GM06990 (cell line): ENCODE data around the gene PON2.

Experiments used
- DNase-seq: peaks from one replicate; pipeline ENCODE4 v3.0.0-alpha.2; 2011; ENCODE audit not compliant: insufficient read length; ENCODE audit errors: extremely low read depth
- H3K27me3 ChIP-seq: replicated peaks from 2 replicates; pipeline ENCODE4 v1.6.0; 2011; ENCODE audit warnings: low read length; ENCODE audit not compliant: control insufficient read depth, insufficient read depth
- H3K36me3 ChIP-seq: 2 replicates; pipeline ENCODE4 v1.5.1; 2011; ENCODE audit warnings: low read length; ENCODE audit not compliant: control insufficient read depth, insufficient read depth
- H3K4me3 ChIP-seq: replicated peaks from 2 replicates; pipeline ENCODE4 v1.5.1; 2011; ENCODE audit warnings: low read depth, mild to moderate bottlenecking, control low read depth, low read length
- CTCF ChIP-seq: IDR thresholded peaks from 2 replicates; pipeline ENCODE4 v1.5.1; 2011; ENCODE audit warnings: low read length, control low read depth, mild to moderate bottlenecking, inconsistent platforms; ENCODE audit not compliant: insufficient read depth, poor library complexity, severe bottlenecking

The PON2 gene

DNA sequence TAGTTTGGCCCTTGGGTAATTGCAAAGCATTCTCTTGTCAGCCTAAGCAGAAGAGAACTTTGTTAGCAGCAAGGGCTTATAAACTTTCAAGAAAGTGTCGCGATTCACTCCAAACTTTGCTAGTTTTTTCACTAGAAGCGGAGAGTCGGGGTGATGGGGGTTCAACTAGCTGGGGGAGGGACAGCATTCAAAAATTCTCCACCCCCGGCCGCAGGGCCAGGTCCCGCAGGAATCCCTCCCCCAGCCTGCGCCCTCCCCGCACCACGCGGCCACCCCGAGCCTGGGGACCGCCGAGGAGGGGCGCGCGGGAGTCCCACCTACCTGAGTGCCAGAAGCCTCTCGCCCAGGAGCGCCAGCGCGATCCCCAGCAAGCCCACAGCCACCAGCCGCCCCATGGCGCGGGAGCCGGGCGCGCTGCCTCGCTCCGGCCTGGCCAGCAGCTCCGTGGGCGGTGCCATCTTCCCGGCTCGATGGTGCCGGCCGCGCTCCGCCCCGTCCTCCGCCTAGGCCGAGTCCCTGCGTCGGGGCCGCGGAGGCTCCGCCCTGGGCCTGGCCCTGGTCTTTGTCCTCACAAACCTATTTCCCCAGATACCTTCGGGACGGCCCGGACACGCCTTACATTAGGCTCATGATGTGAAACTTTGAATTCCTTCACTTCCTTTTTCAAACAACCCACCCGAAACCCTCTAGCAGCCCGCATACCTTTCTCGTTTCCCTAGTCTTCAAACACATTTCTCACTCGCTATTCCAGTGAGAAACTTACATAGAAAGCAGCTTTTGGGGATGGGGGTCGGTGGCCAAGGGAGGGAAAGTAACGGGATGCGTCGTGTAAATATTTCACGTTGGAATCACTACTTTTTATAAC is at the start of gene PON2:
Gene PON2, minus strand, starts transcription at position 472 of the 865 bp plus-strand sequence. Its CDS starts 77 bp downstream, at position 395.
- DNase-seq, result peak; percentile 88
- H3K4me3 ChIP-seq, result peak within 1 kb of the TSS; percentile 54
- no peaks in the 10 kb centered on the region for H3K36me3 ChIP-seq
- TF ChIP-seq CTCF, result no peak
- H3K27me3 ChIP-seq, result no peaks in the 10 kb centered on the region

GRCh38 chr7:95482424-95482823 is 47.6 kb upstream of the PON2 start:
- TF ChIP-seq CTCF, result no peak
- no peaks in the 10 kb centered on the region for H3K27me3 ChIP-seq
- DNase-seq, result no peak
- H3K36me3 ChIP-seq, result no peaks in the 10 kb centered on the region
- no peak overlapping the region for H3K4me3 ChIP-seq

DNA sequence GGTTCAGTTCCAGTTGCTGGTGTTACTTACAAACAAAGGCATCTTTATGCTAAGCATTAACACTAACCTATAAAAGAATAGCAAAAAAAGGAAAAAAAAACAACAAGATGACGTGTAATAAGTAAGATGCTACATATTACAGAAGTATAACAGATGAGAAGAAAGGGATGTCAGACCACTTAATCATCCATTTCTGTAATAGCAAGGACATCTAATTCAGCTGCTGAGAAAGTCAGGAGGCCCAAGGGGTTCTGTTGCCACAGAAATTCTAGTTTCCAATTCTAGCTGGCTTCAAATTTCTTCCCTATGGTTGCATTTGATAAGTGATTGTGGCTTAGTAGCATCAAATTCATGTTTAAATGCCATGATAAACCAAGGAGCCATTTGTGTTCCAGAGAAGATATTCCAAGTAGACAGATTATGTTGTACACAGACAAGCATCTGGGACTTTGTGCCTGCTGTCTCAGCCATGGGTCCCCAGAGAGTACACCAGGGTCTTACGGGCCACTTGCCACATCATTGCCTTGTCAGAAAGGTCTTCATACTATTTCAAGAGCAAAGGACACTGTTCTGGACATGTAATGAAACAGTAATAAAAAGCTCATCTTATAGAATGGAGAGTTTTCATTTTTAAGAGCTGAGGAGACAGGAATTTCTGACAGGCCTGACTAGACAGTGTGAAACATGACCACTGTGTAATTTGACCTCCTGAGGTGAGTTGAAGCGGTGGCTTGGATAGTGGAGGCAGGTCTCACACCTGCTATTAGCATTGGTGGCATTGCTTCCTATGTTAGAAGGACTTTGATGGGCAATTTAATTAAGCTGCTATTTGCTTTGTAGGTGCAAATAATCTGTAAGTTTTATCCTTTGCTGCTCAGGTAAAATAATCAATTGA is 46.7 kb upstream of the PON2 start:
- TF ChIP-seq CTCF, result no peak
- DNase-seq, result no peak
- Histone ChIP-seq H3K36me3 (no peaks in the 10 kb centered on the region), H3K27me3 (no peaks in the 10 kb centered on the region), H3K4me3 (no peak overlapping the region)

DNA sequence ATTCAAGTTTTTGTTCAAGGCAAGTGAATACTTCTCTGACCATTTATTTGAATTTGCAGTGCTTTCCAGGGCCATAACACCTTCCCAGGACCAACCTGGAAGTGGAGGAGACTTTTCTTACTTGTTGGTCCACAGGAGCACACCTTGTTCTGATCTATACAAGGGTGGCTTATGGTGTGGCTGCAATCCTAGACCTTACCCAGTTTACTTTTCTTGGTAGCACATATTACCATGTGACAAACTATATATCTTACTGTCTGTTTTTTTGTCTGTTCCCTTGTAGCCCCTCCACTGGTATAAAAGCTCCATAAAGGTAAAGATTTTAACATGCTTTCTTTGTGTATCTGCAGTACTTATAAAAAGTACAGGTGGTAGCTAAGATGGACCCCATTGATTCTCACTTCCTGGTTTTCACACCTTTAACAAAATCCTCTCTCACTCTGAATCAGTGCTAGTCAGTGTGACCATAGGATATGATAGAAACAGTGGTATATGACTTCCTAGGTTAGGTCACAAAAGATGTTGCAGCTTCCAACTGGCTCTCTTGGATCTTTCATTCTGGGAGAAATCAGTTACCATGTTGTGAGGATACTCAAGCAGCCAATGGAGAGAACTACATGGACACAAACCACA is 45.3 kb upstream of the PON2 start:
- Histone ChIP-seq H3K27me3 (no peaks in the 10 kb centered on the region), H3K4me3 (no peak overlapping the region), H3K36me3 (no peaks in the 10 kb centered on the region)
- no peak for DNase-seq
- no peak for TF ChIP-seq CTCF

DNA sequence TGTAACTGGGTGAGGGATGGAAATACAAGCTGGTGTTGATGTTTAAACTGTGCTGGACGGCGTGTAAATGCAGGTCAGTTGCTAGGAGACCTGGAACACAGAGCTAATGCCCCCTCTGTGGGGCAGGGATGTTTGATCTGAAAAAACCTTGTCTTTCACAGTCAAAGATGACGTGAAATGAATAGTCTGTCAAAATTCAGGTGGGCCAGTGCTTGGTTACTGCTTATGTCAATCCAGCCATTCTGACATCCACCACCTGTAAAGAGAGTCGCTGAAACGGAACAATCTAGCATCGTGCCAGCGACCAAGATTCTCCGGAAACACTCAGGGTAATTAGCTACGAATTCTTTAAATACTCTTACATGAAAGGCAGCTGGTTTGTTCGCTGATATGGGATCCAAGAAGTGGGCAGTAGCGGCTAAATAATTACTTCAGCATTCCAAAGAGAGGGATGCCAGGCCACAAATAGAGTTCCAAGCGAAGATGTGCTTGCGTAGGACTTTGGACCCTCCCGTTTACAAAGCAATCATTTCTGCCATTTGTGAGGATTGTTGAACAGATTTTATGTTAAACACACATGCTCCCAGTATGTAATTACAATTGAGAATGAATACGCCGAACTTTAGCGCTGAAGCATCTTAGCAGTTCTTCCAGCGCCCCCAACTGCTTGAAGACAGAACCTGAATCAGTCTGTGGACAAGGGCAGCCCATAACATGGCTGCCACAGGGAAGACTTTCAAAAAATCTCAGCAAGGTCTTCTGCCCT is 43.6 kb upstream of the PON2 start:
- no peak for DNase-seq
- no peak overlapping the region for H3K4me3 ChIP-seq
- TF ChIP-seq CTCF, result no peak
- no peaks in the 10 kb centered on the region for H3K36me3 ChIP-seq
- H3K27me3 ChIP-seq, result no peaks in the 10 kb centered on the region
